Measurements from ENCODE around the gene HS3ST3B1.

The HS3ST3B1 gene

DNA sequence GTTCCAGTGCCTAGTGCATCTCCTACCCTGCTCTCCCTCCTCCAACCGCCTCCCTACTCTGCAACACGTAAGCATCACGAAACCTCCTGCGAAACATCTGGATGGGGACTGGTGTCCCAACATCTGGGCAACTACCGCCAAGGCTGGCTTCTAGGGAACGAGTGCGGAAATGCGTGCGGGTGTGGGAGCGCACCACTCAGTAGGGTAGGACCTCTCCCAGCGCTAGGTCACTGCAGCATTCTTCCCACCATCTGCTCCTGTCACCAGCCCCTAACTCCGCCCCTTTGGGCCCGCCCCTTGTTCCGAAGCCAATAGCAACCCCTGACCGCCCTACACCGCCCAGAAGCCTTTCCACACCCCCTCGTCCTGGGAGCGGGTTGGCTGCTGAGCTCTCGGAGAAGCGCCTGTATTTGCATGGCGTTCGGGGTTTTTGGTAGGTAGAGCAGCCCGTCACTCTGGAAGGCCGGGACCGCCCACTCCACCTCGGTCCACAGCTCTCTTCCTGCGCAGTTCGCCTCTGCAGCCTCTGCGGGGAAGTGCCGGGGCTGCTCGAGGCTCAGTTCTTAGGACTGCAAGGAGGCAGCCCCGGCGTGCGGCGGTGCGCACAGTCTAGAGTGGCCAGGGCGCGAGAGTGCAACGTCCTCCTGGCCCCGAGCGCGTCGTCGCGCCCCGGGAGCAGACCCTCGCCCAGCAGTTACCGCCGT is at the start of gene HS3ST3B1:
TSS of gene HS3ST3B1 (plus strand) at position 507 of the 704 bp plus-strand sequence. CDS start 438 bp downstream, outside the sequence.
- peak within 1 kb of the TSS; percentile 54 for H3K27ac ChIP-seq
- no peak for TF ChIP-seq CTCF (conservative IDR thresholded peaks at IDR 0.05)
- no peak for TF ChIP-seq ZFX (IDR thresholded peaks at IDR 0.05)

GRCh38 chr17:14261406-14261805 is 39.5 kb upstream of the HS3ST3B1 start:
- no peak overlapping the region for H3K27ac ChIP-seq
- TF ChIP-seq CTCF (conservative IDR thresholded peaks at IDR 0.05), result no peak
- TF ChIP-seq ZFX (IDR thresholded peaks at IDR 0.05), result no peak

DNA sequence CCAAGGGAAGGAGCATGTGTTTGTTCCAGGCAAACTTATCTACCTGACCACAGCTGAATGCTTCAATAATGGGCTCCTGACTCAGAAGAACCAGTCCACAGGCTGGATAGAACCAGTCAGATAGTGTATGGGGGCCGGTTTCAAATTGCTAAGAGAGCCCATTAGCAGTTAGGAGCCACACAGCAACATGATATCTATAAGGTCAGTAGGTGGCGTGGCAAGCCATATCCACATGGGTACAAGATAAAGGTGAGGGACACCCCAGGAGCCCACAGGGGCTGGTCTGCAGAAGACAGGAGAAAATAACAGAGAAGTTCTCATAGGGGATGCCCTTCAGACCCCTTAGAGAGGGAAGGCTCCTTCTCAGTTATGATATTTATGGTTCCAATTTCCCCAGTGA is 32.6 kb upstream of the HS3ST3B1 start:
- peak; percentile 17; the same call in 1 of the 2 replicates for TF ChIP-seq CTCF (conservative IDR thresholded peaks at IDR 0.05)
- TF ChIP-seq ZFX (IDR thresholded peaks at IDR 0.05), result no peak
- H3K27ac ChIP-seq, result no peak overlapping the region

DNA sequence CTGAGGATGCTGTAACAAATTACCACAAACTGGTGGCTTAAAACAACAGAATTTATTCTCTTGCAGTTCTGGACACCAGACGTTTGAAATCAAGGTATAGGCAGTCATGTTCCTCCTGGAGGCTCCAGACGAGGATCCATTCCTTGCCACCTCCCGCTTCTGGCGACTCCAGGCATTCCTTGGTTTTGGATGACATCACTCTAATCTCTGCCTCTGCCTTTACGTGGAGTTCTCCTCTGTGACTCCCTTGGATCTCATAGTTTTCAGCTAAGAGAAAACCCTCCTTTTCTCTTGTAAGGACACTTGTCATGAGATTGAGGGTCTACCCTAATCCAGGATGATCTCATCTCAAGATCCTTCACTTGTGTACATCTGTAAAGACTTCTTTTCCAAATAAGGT is 31.4 kb upstream of the HS3ST3B1 start:
- H3K27ac ChIP-seq, result no peak overlapping the region
- TF ChIP-seq ZFX (IDR thresholded peaks at IDR 0.05), result no peak
- no peak for TF ChIP-seq CTCF (conservative IDR thresholded peaks at IDR 0.05)

DNA sequence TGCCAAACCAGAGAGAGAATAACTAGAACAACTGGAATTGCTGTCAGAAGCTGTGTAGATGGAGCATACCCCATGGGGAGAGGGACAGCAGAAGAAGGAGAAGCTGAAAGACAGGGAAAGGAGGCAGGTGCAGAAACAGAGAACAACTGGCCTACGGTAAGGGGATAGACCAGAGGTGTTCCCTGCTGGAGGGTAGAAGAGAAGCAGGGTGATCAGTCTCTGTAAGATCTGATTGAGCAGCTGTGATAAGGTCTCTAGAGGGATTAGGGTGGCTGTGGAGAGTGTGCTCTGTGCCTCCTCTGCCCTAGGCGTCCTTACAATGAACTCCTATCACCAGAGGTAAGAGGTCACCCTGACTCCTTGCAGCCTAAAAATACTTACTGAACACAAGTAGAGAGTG is 30.4 kb upstream of the HS3ST3B1 start:
- no peak for TF ChIP-seq ZFX (IDR thresholded peaks at IDR 0.05)
- TF ChIP-seq CTCF (conservative IDR thresholded peaks at IDR 0.05), result no peak
- no peak overlapping the region for H3K27ac ChIP-seq

DNA sequence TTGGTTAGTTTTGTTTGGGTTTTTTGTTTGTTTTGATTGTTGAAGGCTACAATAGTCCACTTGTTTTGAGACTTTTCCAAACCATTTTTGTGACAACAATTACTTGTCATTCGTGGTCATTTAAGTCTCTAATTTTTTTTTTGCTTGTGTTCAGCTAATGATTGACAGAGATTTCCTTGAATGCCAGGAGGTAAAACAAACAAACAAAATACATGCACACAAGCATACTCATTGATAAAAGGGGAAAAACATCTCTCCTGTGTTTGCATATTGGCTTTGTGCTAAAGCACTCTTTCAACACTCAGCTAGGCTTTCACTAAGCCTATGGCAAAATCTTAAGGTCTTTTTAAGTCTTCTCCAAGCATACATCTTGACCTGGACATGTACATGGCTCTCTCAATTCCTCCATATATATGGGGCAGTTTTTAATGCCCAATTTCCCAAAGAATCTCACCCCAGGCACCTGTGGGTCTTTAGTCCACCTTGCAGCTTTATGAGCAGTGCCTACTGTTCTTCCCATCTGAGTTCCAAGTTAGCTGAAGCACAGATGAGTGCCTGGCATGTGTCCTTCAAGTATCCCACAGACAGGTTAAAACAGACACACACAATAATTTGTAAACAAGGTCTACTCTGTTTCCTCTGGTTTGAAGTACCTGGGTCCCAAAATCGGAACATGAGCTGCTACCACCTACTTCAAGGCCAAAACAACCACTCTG is 24.2 kb upstream of the HS3ST3B1 start:
- no peak overlapping the region for H3K27ac ChIP-seq
- no peak for TF ChIP-seq ZFX (IDR thresholded peaks at IDR 0.05)
- TF ChIP-seq CTCF (conservative IDR thresholded peaks at IDR 0.05), result no peak

DNA sequence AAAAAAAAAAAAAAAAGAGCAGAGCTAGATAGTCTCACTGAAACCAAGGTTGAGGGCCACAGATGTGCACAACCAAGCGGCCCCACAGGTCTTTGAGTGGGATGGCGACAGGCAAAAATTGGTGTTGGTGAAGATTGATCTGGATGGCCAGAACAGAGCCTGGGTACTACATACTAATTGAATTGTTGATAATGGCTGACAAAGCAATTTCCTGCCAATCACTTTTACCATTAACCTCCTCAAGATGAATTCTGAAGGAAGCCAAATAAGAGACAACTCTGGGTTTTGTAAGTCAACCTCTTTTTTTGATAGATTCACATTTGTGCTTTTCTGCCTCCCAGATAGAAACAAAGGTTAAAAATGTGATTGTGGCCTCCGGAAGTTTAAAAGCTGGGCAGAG is 19.4 kb upstream of the HS3ST3B1 start:
- H3K27ac ChIP-seq, result no peak overlapping the region
- TF ChIP-seq CTCF (conservative IDR thresholded peaks at IDR 0.05) (no peak), ZFX (IDR thresholded peaks at IDR 0.05) (no peak)

Data from C4-2B (cell line).